Spleen (tissue), 11 donors: Measurements from ENCODE around the gene CD37. TPM values are rescaled to one million over a fixed set of nuclear protein-coding genes. Genes with fewer than 3 reads are reported as not detected.

Experiments
- DNase-seq: peaks from one replicate; pipeline ENCODE4 v3.0.0-alpha.2; 2020
- H3K27ac ChIP-seq, 8 donors: fragments of 200-600 bp; sonication (generic) in 7 of 8; 1 replicate in 4 of 8; 2 replicates in 4 of 8; pipeline versions ENCODE4 v1.5.0 to v1.8.0; 2016 to 2021; ENCODE audit warnings: inconsistent platforms in 4 of 8, mild to moderate bottlenecking in 4 of 8, moderate library complexity in 1 of 8
- H3K27me3 ChIP-seq, 7 donors: fragments of 200-600 bp; sonication (generic) in 6 of 7; replicated peaks in 1 of 7; 1 replicate in 4 of 7; 2 replicates in 3 of 7; pipeline versions ENCODE4 v1.5.0 to v1.8.0; 2016 to 2021; ENCODE audit warnings: inconsistent platforms in 3 of 7, mild to moderate bottlenecking in 1 of 7
- H3K36me3 ChIP-seq, 6 donors: fragments of 200-600 bp; sonication (generic) in 5 of 6; 1 replicate in 4 of 6; 2 replicates in 2 of 6; pipeline versions ENCODE4 v1.5.0 to v1.8.0; 2016 to 2021; ENCODE audit warnings: inconsistent platforms in 2 of 6
- H3K4me1 ChIP-seq, 6 donors: fragments of 200-600 bp; sonication (generic) in 5 of 6; 1 replicate in 3 of 6; 2 replicates in 3 of 6; pipeline versions ENCODE4 v1.5.0 to v1.8.0; 2016 to 2021; ENCODE audit warnings: inconsistent platforms in 3 of 6
- H3K4me3 ChIP-seq, 8 donors: fragments of 200-600 bp; sonication (generic) in 7 of 8; 1 replicate in 4 of 8; 2 replicates in 4 of 8; pipeline versions ENCODE4 v1.5.0 to v1.8.0; 2016 to 2021; ENCODE audit warnings: inconsistent platforms in 4 of 8, mild to moderate bottlenecking in 4 of 8, moderate library complexity in 2 of 8
- H3K9me3 ChIP-seq, 8 donors: fragments of 200-600 bp; sonication (generic) in 7 of 8; 1 replicate in 4 of 8; 2 replicates in 4 of 8; pipeline versions ENCODE4 v1.5.0 to v1.8.0; 2016 to 2021; ENCODE audit warnings: inconsistent platforms in 4 of 8
- CTCF ChIP-seq, 11 experiments: fragments of 200-600 bp in 7 of 11; fragments of 450-650 bp in 4 of 11; sonication (generic) in 4 of 11; IDR thresholded peaks in 8 of 11; conservative IDR thresholded peaks in 3 of 11; 1 replicate in 7 of 11; 2 replicates in 4 of 11; pipeline versions ENCODE4 v1.4.0 to v1.8.0; 2016 to 2021; ENCODE audit warnings: antibody characterized with exemption in 11 of 11, inconsistent platforms in 4 of 11, mild to moderate bottlenecking in 1 of 11
- POLR2A ChIP-seq, 3 donors: fragments of 450-650 bp; IDR thresholded peaks; one replicate each; pipeline ENCODE4 v1.5.1; 2017; ENCODE audit warnings: antibody characterized with exemption in 3 of 3, mild to moderate bottlenecking in 1 of 3
- POLR2AphosphoS5 ChIP-seq, 3 donors: sonication (generic); formaldehyde crosslinking; IDR thresholded peaks; one replicate each; pipeline ENCODE4 v1.5.1; 2017; ENCODE audit warnings: antibody characterized with exemption in 3 of 3
- WGBS, 5 donors: extraction: QIAGEN DNeasy Blood & Tissue Kit in 3 of 5; methylation state at CpG; one replicate each; pipeline versions ENCODE4 v1.1.5 to v1.1.7; 2013 to 2018; 5-methylcytosine and 5-hydroxymethylcytosine counted together
- intact Hi-C: fragments of 100-400 bp; cut with DNase I; formaldehyde crosslinking; loops from one replicate; pipeline ENCODE4 v1.15.0; 2023; ENCODE audit warnings: low total_unique reads
- polyA plus RNA-seq, 3 donors: library from polyadenylated mRNA; stranded (reverse); fragments of 200-250 nt; gene quantifications; one replicate each; pipeline ENCODE4 v1.2.1, GENCODE V29; 2013
- total RNA-seq, 7 donors: library from RNA; depleted of rRNA in 3 of 7; stranded (reverse); fragments of >200 nt in 3 of 7; fragmentation: NEBNext Ultra II Directional in 4 of 7; extraction: Animal tissue kit (Norgen Biotek cat#: 25700) in 4 of 7; gene quantifications; one replicate each; pipeline versions ENCODE4 v1.1.0 to v1.2.1, GENCODE V29; 2016 to 2021
- donor health status: healthy with polysubstance abuse.
- donor health status: DM: no; HTN: no; CAD: no; lungs with moderate emphysema.
- donor health status: DM: no; HTN: no; CAD: no.
- donor health status: Bipolar disorder and iron deficiency.
- donor health status: healthy.
- donor health status: DM: no; HTN: no; CAD: no.
- donor health status: DM: yes; HTN: yes; CAD: no.

CD37 gene
- total and polyA plus RNA-seq, 10 donors, result 297 to 516 (median 403) TPM

- TF ChIP-seq POLR2AphosphoS5 (IDR thresholded peaks at IDR 0.05), result peak; percentile 40 to 74 (median 52)
- TF ChIP-seq CTCF (IDR thresholded peaks at IDR 0.05 in 8 of 11, conservative IDR thresholded peaks at IDR 0.05 in 3 of 11), result no peak
- no peak for TF ChIP-seq POLR2A (IDR thresholded peaks at IDR 0.05)
- DNase-seq, result peak; percentile 84
- intact Hi-C loops, result no loop called here
- peak overlapping the region in 7 of 8 donors; percentile 22 to 79 (median 36) for H3K4me3 ChIP-seq
- WGBS, 5 donors, result 59 to 80% (median 68%) methylated on average over 28 to 30 of the region's 30 CpGs
- peak overlapping the region in 7 of 8 donors; percentile 61 to 89 (median 78) for H3K27ac ChIP-seq
- peaks cover 16 to 81% (median 72%) of the 10 kb centered on the region in 6 donors for H3K4me1 ChIP-seq
- no peaks in the 10 kb centered on the region for H3K27me3 ChIP-seq
- peaks cover 0 to 73% (median 39%) of the 10 kb centered on the region in 6 donors for H3K36me3 ChIP-seq
- no peaks in the 10 kb centered on the region for H3K9me3 ChIP-seq
Observed at GRCh38 chr19:49338691-49339300, 3.6 kb downstream of the CD37 start.

- peak overlapping the region in 7 of 8 donors; percentile 22 to 79 (median 36) for H3K4me3 ChIP-seq
- no peaks in the 10 kb centered on the region for H3K27me3 ChIP-seq
- no peaks in the 10 kb centered on the region for H3K9me3 ChIP-seq
- peak; percentile 86 for DNase-seq
- TF ChIP-seq POLR2AphosphoS5 (IDR thresholded peaks at IDR 0.05) (peak; percentile 68 to 86 (median 84)), POLR2A (IDR thresholded peaks at IDR 0.05) (no peak)
- peaks cover 16 to 75% (median 65%) of the 10 kb centered on the region in 6 donors for H3K4me1 ChIP-seq
- H3K36me3 ChIP-seq, result peaks cover 0 to 80% (median 41%) of the 10 kb centered on the region in 6 donors
- peak overlapping the region; percentile 42 to 89 (median 76) for H3K27ac ChIP-seq
- intact Hi-C loops, result no loop called here
- WGBS, 5 donors, result 68 to 89% (median 70%) methylated on average over 21 to 47 of the region's 47 CpGs
Observed at GRCh38 chr19:49339301-49340068, 4.3 kb downstream of the CD37 start.

GRCh38 chr19:49340069-49340864 lies 5.1 kb downstream of the CD37 start:
- Histone ChIP-seq H3K27me3 (no peaks in the 10 kb centered on the region), H3K36me3 (peaks cover 0 to 88% (median 44%) of the 10 kb centered on the region in 6 donors), H3K9me3 (no peaks in the 10 kb centered on the region), H3K4me1 (peaks cover 16 to 74% (median 59%) of the 10 kb centered on the region in 6 donors), H3K4me3 (peak overlapping the region in 7 of 8 donors; percentile 22 to 79 (median 36)), H3K27ac (peak overlapping the region; percentile 42 to 89 (median 76))
- TF ChIP-seq CTCF (IDR thresholded peaks at IDR 0.05 in 8 of 11, conservative IDR thresholded peaks at IDR 0.05 in 3 of 11), result no peak
- peak; percentile 87 to 93 (median 90) for TF ChIP-seq POLR2AphosphoS5 (IDR thresholded peaks at IDR 0.05)
- TF ChIP-seq POLR2A (IDR thresholded peaks at IDR 0.05), result no peak
- 26 to 37% (median 33%) methylated on average over 36 of the region's 36 CpGs for WGBS, 5 donors
- intact Hi-C loops, result no loop called here
- peak; percentile 95 for DNase-seq
